GM04503 (cell line): ENCODE results near the gene TCF19.
A peak's percentile ranks its signal among the peaks of the same experiment; 100 is the strongest.
"Not testable (repeated sequence)": the region's sequence is repeated elsewhere in the genome, so short reads cannot be mapped to it uniquely, and the experiment has no call there.

Source experiments
- DNase-seq: peaks from one replicate; pipeline ENCODE4 v3.0.0-alpha.2; 2012; ENCODE audit warnings: low read depth

The TCF19 gene

GRCh38 chr6:31162463-31163165 lies 4.2 kb downstream of the TCF19 start:
- DNase-seq: no peak

- DNase-seq: no peak
These were observed 5.5 kb downstream of the TCF19 start for GRCh38 chr6:31163922-31164321.

- not testable (repeated sequence) for DNase-seq
These were observed 6.2 kb downstream of the TCF19 start for GRCh38 chr6:31164475-31165063.

- DNase-seq: not testable (repeated sequence)
These were observed 6.9 kb downstream of the TCF19 start for GRCh38 chr6:31165064-31165832.

GRCh38 chr6:31165986-31166385 lies 7.6 kb downstream of the TCF19 start:
- no peak for DNase-seq

- no peak for DNase-seq
These were observed 10.2 kb downstream of the TCF19 start for GRCh38 chr6:31168606-31169005.

- no peak for DNase-seq
These were observed 10.9 kb downstream of the TCF19 start for GRCh38 chr6:31169123-31169857.

GRCh38 chr6:31169858-31170599 lies 11.6 kb downstream of the TCF19 start:
- DNase-seq: not testable (repeated sequence)

- no peak for DNase-seq
These were observed 12.2 kb downstream of the TCF19 start, which contains the start of gene POU5F1 for GRCh38 chr6:31170600-31170881. Gene POU5F1, minus strand, starts transcription at chr6:31170682. Its CDS starts 62 bp downstream, at chr6:31170620.

- DNase-seq: no peak
These were observed 12.7 kb downstream of the TCF19 start for GRCh38 chr6:31170987-31171671.

- no peak for DNase-seq
These were observed 13.8 kb downstream of the TCF19 start for GRCh38 chr6:31171931-31172905.

- DNase-seq: no peak
These were observed 14.6 kb downstream of the TCF19 start for GRCh38 chr6:31172973-31173384.

GRCh38 chr6:31173406-31173805 lies 15.0 kb downstream of the TCF19 start:
- no peak for DNase-seq

- DNase-seq: no peak
These were observed 16.0 kb downstream of the TCF19 start for GRCh38 chr6:31174378-31174777.

- DNase-seq: peak; percentile 59
These were observed 17.6 kb downstream of the TCF19 start for GRCh38 chr6:31175971-31176370.

GRCh38 chr6:31178143-31179041 lies 20.0 kb downstream of the TCF19 start:
- no peak for DNase-seq

- no peak for DNase-seq
These were observed 20.6 kb downstream of the TCF19 start for GRCh38 chr6:31179042-31179386.

GRCh38 chr6:31179896-31180295 lies 21.5 kb downstream of the TCF19 start:
- DNase-seq: no peak

- peak; percentile 28 for DNase-seq
These were observed 22.1 kb downstream of the TCF19 start for GRCh38 chr6:31180500-31180899.
